Measurements from ENCODE around the gene IFT52. TPM values are rescaled to one million over a fixed set of nuclear protein-coding genes. Genes with fewer than 3 reads are reported as not detected.

IFT52 gene
- 35.7 and 47.5 TPM in 2 replicates for total RNA-seq

GRCh38 chr20:43590392-43591303, at the start of gene IFT52:
IFT52 (plus strand) TSS chr20:43590937; CDS start chr20:43594699, 3,762 bp downstream.

GRCh38 chr20:43558412-43559146, 32.2 kb upstream of the IFT52 start, which contains the start of gene SGK2:
SGK2 (plus strand) TSS chr20:43559027; CDS start chr20:43566496, 7,469 bp downstream.

GRCh38 chr20:43666376-43667328, 75.9 kb downstream of the IFT52 start, which contains the start of gene MYBL2:
MYBL2 (plus strand) TSS chr20:43667114; CDS start chr20:43667284, 170 bp downstream.

Other genes with a start within 250 kb of the IFT52 start
- 62.4 and 73.4 TPM in 2 replicates for gene SRSF6, start 133.0 kb upstream of the IFT52 start, total RNA-seq
- gene L3MBTL1, start 83.2 kb upstream of the IFT52 start, total RNA-seq, result 14.9 and 25.1 TPM in 2 replicates
- 0.11 and 2.7 TPM in 2 replicates for gene SGK2, start 31.9 kb upstream of the IFT52 start, total RNA-seq
- gene MYBL2, start 76.2 kb downstream of the IFT52 start, total RNA-seq, result 6.3 and 45.0 TPM in 2 replicates
- not detected in 2 replicates for gene GTSF1L, start 136.1 kb downstream of the IFT52 start, total RNA-seq